GM21423 (cell line): ENCODE results near the gene WIPF3.
"Not testable (repeated sequence)": the region's sequence is repeated elsewhere in the genome, so short reads cannot be mapped to it uniquely, and the experiment has no call there.

Source experiments
- ATAC-seq: cut with Tn5 transposase; IDR thresholded peaks from one replicate; pipeline ENCODE4 v1.9.1; 2021; ENCODE audit warnings: mild to moderate bottlenecking, moderate library complexity; ENCODE audit not compliant: unreplicated experiment

Gene WIPF3

DNA sequence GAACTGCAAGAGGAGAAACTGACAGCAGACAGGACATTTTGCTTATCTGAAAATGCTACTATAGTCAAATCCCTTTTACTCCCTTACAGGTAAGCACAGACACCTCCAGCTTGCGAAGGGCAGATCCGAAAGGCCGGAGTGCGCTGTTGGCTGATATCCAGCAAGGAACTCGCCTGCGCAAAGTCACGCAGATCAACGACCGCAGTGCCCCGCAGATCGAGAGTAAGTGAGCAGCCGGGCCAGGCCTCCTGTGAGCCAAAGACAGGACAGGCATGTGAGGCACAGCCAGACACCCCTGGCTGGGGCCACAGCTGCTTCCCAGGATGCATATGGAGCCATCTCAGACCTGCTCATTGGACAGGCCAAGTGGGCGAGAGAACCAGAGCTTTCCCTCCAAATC lies 69.4 kb downstream of the WIPF3 start:
- no peak for ATAC-seq

DNA sequence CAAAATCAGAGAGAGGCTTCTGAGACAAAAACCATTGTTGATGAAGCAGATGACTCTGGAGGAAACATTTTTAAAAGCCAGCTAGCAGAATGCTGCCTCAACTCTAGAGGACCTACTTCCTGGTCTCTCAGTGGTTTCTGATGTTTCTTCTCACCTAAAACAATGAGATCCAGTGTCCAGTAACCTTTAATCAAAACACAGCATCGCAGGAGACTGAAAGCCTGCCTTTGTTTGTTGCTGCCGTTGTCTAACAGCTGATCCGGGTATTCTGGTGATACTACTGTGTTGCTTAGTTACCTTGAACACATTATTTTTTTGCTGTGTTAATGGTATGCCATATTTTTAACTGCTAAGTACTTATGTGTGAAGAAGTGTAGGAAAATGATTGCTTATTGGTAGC lies 70.9 kb downstream of the WIPF3 start:
- ATAC-seq = no peak

DNA sequence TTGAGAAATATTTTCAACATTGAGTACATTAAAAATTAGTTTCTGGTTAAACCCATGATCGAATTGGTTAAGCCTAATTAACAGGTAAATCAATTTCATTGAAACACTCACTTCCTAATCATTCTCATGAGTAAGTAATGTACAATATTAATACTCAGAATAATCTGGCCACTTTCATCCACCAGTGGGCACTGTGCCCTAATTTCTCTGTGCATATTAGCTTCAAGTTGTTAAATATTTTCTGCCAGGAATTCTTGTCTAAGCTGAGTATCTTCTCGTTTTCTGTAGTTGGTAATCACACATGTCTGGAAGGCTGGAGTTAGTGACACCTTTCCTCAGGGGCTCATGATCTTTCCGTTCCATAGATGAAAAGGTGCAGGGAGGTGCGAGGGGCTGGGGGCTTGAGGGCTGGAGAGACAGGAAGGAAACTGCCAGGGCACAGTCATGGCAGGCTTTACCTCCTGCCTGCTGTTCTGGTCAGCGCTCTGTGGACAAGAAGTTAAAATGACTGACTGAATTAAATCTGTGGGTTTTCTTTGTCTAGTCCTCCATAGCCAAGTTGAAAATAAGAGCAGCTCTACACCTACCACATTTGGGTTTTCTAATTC lies 71.9 kb downstream of the WIPF3 start:
- ATAC-seq = no peak

DNA sequence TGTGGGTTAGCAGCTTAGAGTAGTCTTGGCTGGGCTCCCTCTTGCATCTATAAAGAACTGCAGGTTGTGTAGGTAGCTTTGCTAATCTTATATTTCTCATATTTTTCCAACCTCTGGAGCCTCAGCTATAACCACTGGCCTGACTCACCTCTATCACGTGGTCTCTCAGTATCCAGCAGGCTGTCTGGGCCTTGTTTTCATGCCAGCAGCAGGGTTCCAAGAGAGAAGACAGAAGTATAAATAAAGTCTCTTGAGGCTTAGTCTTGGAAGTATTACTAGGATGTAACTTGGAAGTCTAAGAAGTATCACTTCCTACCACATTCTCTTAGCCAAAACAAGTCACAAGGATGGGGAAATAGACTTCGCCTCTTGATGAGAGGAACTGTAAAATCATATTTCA lies 73.3 kb downstream of the WIPF3 start:
- ATAC-seq = no peak

DNA sequence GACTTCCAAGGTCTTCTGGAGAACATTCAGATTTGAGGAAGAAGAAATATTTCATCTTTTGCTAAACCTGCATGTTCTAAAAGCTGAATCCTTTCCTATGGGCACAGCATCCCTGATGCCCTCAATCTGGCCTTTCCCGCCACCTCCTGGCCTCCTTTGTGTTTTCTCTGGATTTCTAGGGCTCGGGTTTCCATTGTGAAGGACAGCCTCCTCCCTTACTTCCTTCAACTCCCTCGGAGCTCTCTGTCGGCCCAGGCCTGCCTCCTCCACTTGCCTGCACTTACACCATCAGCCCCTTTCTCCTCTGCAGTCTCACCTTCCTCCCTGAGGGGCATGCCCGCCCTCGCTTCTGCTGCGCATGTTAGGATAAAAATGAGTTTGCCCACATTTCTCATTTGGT lies 75.4 kb downstream of the WIPF3 start:
- ATAC-seq = no peak

DNA sequence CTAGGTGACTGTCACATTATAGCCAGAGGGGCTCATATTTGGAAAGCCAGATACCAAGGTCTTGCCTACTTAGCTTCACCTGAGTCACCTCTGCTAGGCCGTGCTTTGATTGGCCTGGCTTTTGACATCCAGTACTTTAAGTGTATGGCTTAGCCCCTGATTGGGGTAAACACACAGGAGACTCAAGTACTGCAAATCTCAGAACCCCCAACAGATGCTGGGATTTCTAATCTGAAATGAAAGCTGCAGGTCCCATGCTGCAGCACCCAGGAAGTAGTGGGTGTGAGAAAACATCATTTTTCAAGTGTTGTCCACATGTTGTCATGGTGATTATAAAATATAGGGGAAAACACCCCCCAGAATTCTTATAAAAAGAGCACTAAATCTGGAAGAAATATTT lies 76.2 kb downstream of the WIPF3 start:
- no peak for ATAC-seq

DNA sequence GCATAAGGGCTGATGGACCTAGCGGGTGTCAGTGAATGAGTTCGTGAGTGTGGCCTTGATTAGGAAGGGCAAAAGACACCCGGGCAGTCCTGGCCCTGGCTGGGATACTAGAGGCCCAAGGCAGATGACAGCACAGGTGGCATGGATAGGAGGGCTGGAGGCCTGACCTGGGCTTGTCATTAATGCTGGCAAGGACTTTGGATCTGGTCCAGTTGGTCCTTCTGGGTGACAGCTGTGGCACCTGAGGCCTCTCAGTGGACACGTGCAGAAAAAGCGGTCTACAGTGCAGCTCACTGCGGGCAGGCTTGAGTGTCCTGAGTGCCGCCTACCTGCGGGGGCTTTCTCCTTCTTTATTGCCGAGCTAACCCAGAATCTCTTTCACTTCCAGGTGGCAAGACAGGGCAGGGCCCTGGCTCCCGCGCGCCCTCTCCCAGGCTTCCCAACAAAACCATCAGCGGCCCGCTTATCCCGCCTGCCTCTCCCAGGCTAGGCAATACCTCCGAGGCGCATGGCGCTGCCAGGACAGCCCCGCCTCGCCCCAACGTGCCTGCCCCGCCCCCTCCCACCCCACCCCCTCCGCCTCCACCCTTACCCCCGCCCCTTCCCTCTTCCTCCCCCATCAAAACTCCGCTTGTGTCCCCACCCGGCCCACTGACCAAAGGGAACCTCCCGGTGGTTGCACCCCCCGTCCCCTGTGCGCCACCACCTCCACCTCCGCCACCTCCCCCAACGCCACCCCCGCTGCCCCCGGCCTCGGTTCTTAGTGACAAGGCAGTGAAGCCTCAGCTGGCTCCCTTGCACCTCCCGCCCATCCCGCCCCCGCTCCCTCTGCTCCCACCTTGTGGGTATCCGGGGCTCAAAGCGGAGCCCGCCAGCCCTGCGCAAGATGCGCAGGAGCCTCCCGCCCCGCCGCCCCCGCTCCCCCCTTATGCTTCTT lies 77.4 kb downstream of the WIPF3 start:
- no peak for ATAC-seq

DNA sequence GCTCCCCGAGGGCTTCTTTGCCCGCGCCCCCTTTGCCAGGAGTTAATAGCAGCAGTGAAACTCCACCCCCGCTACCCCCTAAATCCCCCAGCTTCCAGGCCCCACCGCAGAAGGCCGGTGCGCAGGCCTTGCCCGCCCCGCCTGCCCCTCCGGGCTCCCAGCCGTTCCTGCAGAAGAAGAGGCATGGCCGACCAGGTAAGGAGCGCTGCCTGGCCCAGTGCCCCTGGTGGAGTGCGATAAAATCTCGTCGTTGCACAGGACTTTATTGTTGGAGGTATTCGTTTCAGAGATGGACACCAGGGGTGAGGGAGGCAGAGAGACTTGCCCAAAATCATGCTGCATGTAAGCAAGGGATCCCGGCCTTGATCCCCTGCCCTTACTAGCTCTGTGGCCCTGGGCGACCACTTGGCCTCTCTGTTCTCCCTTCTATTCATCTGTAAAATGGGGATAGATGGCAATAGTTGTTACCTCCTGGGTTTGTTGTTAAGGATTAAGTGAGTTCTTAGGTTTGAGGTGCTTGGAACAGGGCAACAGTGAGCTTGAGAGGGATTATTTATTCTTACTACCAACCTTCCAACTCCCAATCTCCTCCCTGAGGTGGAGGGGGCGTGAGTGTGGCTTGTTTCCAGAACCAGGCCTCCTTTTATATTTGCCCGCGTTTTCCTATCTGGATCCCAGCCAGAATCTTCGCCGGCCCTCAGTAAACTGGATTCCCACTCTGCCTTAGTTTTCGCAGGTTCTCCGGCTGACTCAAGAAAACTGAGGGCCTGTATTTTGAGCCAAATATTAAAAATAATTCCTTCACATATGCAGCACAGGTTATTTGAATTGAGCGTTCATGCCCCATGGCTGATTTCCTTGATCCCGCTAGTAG lies 78.3 kb downstream of the WIPF3 start:
- ATAC-seq = no peak

DNA sequence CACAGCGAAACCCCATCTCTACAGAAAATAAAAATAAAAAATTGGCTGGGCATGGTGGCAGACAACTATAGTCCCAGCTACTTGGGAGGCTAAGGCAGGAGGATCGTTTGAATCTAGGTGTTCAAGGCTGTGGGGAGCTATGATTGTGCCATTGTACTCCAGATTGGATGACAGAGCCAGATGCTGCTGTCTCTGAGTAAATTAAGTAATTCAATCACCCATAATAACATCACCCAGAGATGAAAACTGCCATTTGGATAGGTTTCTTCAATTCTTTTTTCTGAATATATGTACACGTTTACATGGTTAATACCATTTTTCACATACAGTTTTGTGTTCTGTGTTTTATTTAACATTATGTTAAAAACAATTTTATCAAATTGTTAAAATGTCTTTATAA lies 79.3 kb downstream of the WIPF3 start:
- no peak for ATAC-seq

DNA sequence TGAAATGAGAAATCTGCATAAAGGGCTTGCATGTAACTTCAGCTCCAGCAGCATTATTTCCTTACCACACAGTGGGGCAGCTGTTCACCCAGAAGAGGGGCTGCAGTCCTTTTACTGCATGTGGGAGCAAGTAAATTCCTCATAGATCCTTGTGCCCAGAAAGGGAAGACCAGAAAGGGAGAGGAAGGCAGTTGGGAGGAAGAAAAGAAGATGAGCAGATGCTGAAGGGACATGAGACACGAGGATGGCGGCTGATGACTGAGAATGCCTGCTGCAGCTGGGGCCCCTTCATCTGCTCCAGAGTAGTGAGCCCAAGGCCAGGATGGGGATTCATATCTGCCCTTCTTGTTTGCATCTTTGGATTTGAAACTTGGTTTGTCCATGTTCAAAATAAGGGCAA lies 80.5 kb downstream of the WIPF3 start:
- ATAC-seq = no peak

DNA sequence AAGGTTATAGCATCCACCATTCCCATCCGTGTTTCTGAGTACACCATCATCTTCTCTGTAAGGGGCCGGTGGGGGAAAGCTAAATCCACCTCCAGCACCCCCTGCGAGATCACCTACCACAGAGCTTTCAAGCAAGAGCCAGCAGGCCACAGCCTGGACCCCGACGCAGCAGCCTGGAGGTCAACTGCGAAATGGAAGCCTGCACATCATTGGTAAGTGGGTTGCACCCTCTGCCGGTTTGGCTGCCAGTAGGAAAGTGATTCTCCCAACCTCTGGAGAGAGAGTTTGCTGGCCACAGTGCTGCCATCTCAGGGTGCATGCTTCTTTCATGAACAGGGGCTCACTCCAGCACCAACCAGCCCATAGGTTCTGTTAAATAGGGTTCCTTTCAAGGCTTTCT lies 81.7 kb downstream of the WIPF3 start:
- ATAC-seq = no peak

DNA sequence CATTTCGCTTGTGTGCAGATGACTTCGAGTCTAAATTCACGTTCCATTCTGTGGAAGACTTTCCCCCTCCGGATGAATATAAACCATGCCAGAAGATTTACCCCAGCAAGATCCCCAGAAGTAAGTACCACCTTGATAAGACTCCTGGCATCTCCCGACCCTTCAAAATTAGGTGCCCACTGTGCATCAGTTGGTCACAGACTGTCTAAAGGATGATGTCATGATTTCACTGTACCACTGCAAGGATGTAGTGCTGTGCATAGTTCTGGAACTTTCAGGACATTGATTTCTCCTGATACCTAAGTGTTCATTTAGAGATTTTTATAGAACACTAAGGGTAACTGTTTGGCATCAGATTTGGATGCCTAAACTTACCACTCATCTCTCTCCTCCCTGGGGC lies 83.0 kb downstream of the WIPF3 start:
- no peak for ATAC-seq

DNA sequence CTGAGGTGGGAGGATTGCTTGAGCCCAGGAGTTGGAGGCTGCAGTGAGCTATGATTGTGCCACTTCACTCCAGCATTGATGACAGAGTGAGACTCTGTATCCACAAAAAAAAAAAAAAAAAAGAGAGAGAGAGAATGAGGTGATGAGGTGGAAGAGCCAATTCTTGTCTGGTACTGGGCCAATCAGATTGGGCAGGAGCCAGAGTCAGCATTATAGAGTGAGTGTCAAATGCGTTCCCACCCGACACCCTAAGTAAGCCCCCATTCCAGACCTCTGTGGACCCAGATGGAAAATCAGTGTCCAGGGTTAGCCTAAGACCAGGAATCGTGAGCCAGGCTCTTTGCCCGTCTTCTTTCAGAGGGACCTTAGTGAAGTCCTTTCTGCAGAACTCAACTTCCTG lies 83.9 kb downstream of the WIPF3 start:
- ATAC-seq = no peak

DNA sequence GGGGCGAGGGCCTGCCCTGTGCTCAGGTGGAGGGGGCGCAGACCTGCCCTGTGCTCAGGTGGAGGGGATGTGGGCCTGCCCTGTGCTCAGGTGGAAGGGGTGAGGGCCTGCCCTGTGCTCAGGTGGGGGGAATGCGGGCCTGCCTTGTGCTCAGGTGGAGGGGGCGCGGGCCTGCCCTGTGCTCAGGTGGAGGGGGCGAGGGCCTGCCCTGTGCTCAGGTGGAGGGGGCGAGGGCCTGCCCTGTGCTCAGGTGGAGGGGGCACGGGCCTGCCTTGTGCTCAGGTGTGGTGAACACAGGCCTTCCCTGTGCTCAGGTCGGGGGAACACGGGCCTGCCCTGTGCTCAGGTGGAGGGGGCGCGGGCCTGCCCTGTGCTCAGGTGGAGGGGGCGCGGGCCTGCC lies 84.5 kb downstream of the WIPF3 start:
- ATAC-seq = not testable (repeated sequence)

DNA sequence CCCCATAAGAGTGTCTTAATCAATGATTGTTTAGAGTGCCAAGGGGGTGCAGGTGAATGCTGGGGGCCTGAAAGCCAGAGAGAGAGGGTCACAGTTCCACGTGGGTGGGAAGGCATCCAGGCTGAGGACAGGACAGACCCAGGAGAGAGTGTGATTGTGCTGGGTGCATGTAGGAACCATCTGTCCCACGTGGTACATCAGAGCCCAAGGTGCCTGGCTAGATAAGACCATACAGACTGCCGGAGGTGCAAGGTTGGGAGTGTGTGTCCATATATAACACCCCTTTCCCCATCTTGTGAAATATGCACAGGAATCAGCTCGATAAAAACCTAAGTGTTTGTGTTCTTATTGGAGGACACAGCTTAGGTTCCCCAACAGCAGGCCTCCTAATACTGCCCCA lies 85.5 kb downstream of the WIPF3 start:
- ATAC-seq = no peak

DNA sequence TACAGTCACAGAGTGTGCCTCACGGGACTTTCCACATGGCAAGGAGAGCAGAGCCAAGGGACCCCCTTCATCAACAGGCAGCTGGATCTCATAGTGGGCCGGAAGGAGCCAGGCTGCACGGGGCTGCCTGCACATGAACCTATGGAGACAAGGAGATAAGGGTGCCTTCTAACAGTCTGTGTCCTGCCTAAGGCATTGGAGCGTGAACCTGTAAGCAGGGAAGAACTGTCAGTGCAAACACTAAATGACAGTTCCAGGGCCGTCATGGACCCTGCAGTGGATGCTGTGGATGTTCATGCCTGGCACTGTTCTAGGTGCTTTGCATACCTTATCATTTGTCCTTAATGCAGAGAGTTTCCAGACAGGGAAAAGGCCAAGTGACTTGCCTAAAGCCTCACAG lies 85.9 kb downstream of the WIPF3 start:
- ATAC-seq = no peak

DNA sequence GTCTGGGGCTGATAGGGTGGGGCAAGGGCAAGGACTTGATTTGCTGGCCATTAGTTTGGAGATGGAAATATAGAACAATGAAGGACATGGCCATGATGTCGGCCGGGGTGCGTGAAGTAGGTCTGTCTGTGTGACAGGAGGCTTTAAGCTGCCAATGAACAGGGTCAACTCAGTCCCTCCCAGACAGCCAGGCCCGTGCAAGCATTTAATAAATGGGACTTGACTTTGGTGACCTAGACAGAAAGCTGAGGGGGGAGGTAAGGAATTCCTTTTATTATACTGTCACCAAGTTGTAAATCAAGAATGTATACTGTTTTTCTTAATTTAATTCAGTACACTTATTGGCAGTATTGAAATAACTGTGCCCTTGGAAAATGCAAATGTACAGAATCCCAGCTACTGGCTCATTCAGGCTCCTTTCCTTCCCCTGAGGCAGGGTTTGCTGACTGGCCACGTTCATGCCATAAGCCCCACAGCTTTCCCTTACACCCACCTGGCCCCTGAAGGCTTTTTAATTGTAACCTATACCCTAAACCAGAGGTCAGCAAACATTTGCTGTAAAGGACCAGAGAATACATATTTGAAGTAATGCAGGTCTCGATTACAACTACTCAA lies 87.2 kb downstream of the WIPF3 start:
- ATAC-seq = no peak

DNA sequence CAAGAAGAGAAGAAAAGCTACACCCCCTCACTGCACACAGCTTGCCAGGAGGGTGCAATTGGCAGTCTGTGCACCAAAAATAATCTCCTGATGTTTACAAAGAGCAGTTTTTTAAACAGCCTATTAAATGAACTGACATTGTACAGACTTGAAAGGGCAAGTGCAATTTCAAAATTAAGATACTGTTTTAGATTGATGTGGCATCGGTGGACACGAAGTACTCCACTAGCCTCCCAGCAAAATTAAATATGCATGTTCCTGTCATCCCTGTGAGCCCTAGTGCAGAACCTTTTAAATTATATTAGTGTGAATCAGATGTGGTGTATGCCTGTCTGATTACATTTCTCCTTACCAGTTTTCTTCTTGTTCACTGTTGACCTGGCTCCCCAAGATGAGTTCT lies 87.9 kb downstream of the WIPF3 start:
- ATAC-seq = no peak

DNA sequence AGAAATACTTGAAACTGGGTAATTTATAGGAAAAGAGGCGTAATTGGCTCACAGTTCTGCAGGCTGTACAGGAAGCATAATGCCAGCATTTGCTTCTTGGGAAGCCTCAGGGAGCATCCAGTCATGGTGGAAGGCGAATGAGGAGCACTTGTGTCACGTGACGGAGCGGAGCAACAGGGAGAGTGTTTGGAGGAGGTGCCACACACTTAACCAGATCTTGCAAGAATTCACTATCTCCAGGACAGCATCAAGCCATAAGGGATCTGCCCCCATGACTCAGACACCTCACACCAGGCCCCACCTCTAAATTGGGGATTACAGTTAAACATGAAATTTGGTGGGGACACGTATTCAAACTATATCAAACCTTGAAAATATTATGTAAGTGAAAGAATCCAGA lies 89.3 kb downstream of the WIPF3 start:
- no peak for ATAC-seq

DNA sequence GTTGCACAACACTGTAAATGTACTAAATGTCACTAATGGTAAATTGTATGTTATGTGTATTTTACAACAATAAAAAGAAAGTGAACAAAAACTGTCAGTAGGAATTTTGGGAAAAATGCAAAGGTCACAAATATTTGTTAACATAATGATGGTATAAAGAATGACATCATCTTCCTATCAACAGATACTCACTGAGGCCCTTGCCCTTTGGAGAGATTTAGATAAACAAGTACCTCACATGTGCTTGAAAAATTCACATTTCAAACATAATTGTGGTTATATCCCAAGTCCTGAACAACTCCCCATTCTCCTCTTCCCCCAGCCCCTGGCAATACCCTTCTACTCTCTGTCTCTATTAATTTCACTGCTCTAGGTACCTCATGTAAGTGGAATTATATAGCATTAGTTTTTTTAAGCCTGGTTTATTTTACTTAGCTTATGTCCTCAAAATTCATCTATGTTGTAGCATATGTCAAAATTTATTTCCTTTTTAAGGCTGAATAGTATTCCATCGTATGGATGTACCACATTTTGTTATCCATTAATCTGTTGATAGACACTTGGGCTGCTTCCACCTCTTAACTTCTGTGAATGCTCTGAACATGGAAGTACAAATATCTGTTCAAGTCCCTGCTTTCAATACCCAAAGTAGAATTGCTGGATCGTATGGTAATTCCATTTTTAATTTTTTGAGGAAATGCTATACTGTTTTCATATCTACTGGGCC lies 90.5 kb downstream of the WIPF3 start:
- ATAC-seq = no peak

DNA sequence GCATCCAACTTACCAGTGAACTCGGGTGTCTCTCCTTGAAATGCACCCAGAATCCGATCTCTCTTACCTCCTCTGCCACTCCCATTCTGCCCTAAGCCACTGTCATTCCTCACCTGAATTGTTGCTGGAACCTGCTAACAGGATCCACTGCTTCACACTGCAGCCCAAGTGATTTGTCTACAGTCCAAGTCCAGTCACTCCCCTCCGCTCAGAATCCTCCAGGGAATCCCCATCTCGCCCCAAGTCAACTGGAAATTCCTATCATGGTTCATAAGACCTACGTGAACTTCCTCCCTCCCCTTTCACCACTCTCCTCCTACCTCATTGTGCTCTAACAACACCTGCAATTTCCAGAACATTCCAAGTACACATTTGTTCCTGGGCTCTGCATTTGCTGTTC lies 92.0 kb downstream of the WIPF3 start:
- no peak for ATAC-seq
